ENCODE data around the gene MEG3. TPM values are rescaled to one million over a fixed set of nuclear protein-coding genes. Genes with fewer than 3 reads are reported as not detected.

Gene MEG3
- 34.8 TPM for total RNA-seq
- long read RNA-seq, partial matches to known transcripts = 1 of 9 reads
- long read RNA-seq, other reads (novel, unspliced or antisense) = 1 of 9 reads

GRCh38 chr14:100825713-100826331, at the start of gene MEG3:
TSS of gene MEG3 (plus strand) at chr14:100826118.
- intact Hi-C loops (cut with DNase I) = loop anchor here (10.0 kb wide), 1 partner anchor 161 kb away; no protein-coding TSS in a partner anchor
- ATAC-seq (peak; percentile 72), DNase-seq (ENCODE audit: missing footprints) (peak; percentile 67)

- ATAC-seq = no peak
- intact Hi-C loops (cut with DNase I) = no loop called here
- no peak for DNase-seq (ENCODE audit: missing footprints)
Observed at GRCh38 chr14:100776681-100777365, 49.1 kb upstream of the MEG3 start.

DNA sequence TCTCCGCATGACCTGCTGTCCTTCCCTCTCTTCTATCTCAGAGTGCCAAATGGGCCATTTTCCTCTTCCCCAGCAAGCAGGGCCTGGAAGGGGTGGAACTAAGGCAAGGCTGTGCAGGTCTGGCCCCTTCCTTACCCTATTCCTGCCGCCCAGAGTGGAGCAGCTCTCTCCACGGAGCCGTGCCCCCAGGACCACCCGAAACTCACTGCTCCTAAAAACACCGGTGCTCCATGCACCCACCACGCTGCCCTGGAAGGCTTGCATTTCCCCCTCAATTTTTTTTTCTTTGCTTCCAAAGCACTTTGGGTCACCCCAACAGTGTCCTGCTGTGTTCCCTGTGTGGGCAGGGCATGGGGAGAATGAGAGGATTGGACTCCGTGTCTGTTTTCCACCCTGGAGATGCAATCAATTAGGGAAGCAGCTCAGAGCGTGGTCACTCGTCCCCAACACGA, 48.5 kb upstream of the MEG3 start:
- ATAC-seq (no peak), DNase-seq (ENCODE audit: missing footprints) (no peak)
- intact Hi-C loops (cut with DNase I) = no loop called here

DNA sequence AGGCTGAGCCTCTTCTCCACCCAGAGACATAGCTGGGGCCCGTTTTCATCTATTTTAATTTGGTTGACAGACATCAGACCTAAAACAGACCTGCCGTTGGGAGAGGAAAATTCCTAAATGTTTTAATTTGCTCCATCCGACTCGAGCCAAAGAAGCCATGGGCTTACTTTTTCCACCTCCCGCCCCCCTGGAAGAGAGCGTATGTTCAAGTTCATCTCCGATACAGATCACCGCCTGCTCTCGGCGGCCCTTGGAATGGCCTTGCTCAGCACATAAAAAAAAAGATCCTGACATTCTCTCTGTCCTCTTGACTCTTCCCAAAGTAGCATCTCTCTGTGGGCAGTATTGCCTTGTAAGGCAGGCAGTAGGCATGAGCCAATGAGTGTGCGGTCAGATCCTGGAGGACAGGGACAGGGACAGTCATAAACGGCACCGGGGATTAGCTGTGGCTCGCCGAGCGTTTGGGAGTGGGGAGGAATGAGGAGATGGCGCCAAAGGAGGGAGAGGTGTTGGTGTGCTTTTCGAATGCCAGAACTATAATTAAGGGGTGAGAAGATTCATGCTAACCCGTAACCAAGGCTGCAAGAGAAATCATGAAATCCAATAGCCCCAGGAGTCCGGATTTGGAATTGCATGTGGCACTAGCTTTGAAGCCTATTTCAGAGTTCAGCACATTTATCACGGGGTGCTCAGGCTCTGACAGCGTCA, 47.9 kb upstream of the MEG3 start:
- intact Hi-C loops (cut with DNase I) = no loop called here
- no peak for ATAC-seq
- DNase-seq (ENCODE audit: missing footprints) = no peak

- DNase-seq (ENCODE audit: missing footprints) = no peak
- ATAC-seq = no peak
- intact Hi-C loops (cut with DNase I) = no loop called here
Observed at GRCh38 chr14:100778526-100778882, 47.4 kb upstream of the MEG3 start.

- intact Hi-C loops (cut with DNase I) = no loop called here
- ATAC-seq (no peak), DNase-seq (ENCODE audit: missing footprints) (no peak)
Observed at GRCh38 chr14:100778951-100779690, 46.8 kb upstream of the MEG3 start.

DNA sequence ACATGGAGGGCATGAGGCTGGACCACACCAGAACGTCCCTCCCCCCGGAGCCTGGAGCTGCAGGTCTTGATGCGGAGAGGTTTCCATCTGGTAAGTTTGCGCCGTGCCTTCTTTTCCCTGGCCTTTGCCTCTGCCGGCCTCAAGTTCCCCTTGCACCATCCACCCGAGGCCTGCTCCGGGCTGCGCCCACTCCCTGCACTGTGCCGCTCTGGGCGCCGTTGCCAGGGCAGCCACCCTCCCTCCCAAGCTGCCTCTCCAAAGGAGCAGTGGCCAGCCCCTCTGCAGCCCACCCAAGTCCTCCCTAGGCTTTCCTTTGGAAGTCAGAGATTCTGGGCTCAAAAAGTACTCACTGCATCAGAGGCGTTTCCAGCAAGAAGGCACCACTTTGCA, 46.2 kb upstream of the MEG3 start:
- no peak for DNase-seq (ENCODE audit: missing footprints)

GRCh38 chr14:100780246-100780645, 45.7 kb upstream of the MEG3 start:
- intact Hi-C loops (cut with DNase I) = no loop called here
- DNase-seq (ENCODE audit: missing footprints) = no peak

More for the DNA sequence above, 46.2 kb upstream of the MEG3 start:
- intact Hi-C loops (cut with DNase I) = no loop called here
- no peak for ATAC-seq

GRCh38 chr14:100780646-100781355, 45.1 kb upstream of the MEG3 start:
- DNase-seq (ENCODE audit: missing footprints) (no peak), ATAC-seq (no peak)
- intact Hi-C loops (cut with DNase I) = no loop called here

More at GRCh38 chr14:100780246-100780645, 45.7 kb upstream of the MEG3 start:
- ATAC-seq = no peak

GRCh38 chr14:100781952-100782351, 44.0 kb upstream of the MEG3 start:
- intact Hi-C loops (cut with DNase I) = no loop called here
- ATAC-seq (no peak), DNase-seq (ENCODE audit: missing footprints) (no peak)

GRCh38 chr14:100782516-100783320, 43.2 kb upstream of the MEG3 start:
- DNase-seq (ENCODE audit: missing footprints) (no peak), ATAC-seq (no peak)
- intact Hi-C loops (cut with DNase I) = no loop called here

DNA sequence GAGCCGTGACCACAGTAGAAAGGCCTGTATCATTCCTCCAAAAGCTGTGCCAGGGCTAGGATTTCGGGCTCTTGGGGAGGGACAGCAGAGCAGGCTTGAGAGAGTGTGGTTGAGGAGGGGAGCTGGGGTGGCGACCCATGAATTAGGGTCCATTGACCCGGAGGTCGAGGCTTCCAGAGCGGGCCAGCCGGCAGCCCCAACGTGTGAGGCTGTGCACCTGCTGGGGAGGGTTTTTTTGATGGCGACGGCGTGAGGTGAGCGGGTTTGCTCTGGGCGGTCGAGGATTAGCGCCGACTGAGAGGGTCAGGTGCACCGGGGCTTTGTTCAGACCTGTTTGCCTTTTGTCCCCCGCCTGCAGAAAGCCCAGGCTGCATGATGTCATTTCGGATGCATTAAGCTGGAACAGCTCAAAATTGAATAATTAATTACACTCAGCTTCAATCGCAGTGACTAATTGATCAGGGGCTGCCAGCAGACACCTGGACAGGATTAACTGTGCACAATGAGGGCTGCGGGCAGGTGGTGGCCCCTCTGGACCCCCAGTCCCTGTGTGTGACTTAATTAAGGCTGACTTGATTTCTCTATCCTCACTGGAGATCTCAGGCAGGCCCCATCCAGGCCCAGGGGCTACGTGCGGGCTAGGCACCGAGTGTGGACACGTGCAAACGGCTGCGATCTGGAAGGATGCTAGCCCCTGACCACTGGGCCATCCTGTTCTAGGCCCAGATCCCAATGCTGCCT, 42.1 kb upstream of the MEG3 start:
- ATAC-seq (no peak), DNase-seq (ENCODE audit: missing footprints) (no peak)
- intact Hi-C loops (cut with DNase I) = no loop called here

DNA sequence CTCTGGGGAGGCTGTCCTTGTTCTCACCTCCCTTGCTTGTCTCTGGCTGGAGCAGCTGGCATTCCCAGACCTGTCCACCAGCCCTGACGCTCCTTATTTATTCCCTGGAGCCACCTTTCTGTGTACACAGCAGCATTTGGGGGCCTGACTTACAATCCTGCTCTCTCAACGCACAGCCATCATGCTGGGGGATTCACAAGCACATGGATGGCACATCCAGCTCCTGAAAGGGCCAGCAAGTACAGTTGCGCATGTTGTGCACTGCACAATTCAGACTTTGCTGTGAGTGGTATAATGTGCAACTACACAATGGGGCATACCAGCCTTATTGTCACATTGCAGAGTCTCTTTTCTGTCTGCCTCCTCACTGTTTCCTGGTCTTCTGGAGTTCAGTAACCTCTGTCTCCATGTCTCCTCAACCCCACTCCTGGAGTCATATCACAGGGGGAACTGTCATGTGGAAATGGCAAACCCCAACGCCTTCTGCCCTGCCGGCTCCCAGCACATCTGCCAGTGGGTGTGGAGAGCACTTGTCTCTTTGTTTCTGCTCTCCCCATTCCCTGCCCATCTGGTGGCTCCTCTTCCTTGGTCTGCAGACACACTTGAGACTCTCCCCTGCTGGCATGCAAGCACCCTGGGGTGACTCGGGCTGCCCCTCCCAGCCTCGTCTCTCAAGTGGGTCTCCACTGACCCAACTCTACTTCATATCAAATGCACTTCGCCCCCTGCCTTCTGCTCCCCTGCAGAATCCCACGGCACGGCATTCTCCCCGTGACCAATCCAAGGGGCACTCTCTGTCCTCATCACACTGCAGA, 41.2 kb upstream of the MEG3 start:
- DNase-seq (ENCODE audit: missing footprints) (no peak), ATAC-seq (no peak)
- intact Hi-C loops (cut with DNase I) = no loop called here

- intact Hi-C loops (cut with DNase I) = no loop called here
- ATAC-seq = no peak
- no peak for DNase-seq (ENCODE audit: missing footprints)
Observed at GRCh38 chr14:100785338-100785615, 40.6 kb upstream of the MEG3 start.

- DNase-seq (ENCODE audit: missing footprints) (no peak), ATAC-seq (no peak)
- intact Hi-C loops (cut with DNase I) = no loop called here
Observed at GRCh38 chr14:100785626-100786025, 40.3 kb upstream of the MEG3 start.

DNA sequence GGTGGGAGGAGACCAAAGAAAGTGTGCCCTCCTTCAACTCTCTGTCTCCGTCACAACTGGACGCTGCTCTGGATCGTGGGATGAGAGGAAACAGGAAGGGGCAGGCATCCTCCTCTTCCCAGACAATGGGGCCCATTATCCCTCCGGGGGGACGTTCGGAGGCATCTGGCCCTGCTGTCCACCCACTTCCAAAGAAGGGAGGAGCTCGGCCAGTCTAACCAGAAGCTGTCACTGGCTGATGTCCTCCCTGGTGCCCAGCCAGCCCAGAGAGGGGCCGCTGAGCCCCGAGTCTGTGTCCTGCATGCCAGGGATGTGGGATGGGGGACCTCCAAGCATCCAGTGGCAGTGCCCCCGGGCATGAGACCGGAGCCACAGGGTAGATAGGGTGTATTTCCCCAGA, 39.8 kb upstream of the MEG3 start:
- ATAC-seq = no peak
- DNase-seq (ENCODE audit: missing footprints) = no peak
- intact Hi-C loops (cut with DNase I) = no loop called here
